Measurements from ENCODE around the gene OSBPL8.

OSBPL8 gene

GRCh38 chr12:76520348-76520747 is 39.2 kb downstream of the OSBPL8 start:
- no peak for TF ChIP-seq ZNF843 (tag by site-specific recombination; IDR thresholded peaks at IDR 0.05)
- TF ChIP-seq ZNF391 (tag by site-specific recombination; IDR thresholded peaks at IDR 0.05; ENCODE audit: borderline replicate concordance, low read depth), result no peak
- TF ChIP-seq ZNF521 (tag by site-specific recombination; IDR thresholded peaks at IDR 0.05), result no peak
- TF ChIP-seq PRDM2 (tag by site-specific recombination; IDR thresholded peaks at IDR 0.05; ENCODE audit: borderline replicate concordance), result no peak
- no peak for TF ChIP-seq ZNF214 (tag by site-specific recombination; IDR thresholded peaks at IDR 0.05; ENCODE audit: borderline replicate concordance)
- no peak for TF ChIP-seq HOXA7 (CRISPR knock-in tag; IDR thresholded peaks at IDR 0.05; ENCODE audit: borderline replicate concordance)
- TF ChIP-seq ZNF121 (tag by site-specific recombination; IDR thresholded peaks at IDR 0.05), result no peak
- TF ChIP-seq MYNN (tag by site-specific recombination; IDR thresholded peaks at IDR 0.05; ENCODE audit: borderline replicate concordance), result no peak
- TF ChIP-seq SP3 (tag by site-specific recombination; IDR thresholded peaks at IDR 0.05), result no peak
- TF ChIP-seq ZNF26 (tag by site-specific recombination; IDR thresholded peaks at IDR 0.05), result no peak
- TF ChIP-seq ZNF302 (tag by site-specific recombination; IDR thresholded peaks at IDR 0.05; ENCODE audit: low read depth), result no peak
- no peak for TF ChIP-seq ZNF600 (tag by site-specific recombination; IDR thresholded peaks at IDR 0.05)
- no peak for TF ChIP-seq ZNF561 (tag by site-specific recombination; IDR thresholded peaks at IDR 0.05; ENCODE audit: borderline replicate concordance)
- no peak for TF ChIP-seq ZNF830 (tag by site-specific recombination; IDR thresholded peaks at IDR 0.05; ENCODE audit: low read depth)
- POLR2A ChIA-PET, result no interaction called here
- Histone ChIP-seq H3K4me1 (ENCODE audit: control insufficient read depth, insufficient read depth, low read length) (no peaks in the 10 kb centered on the region), H3K36me3 (ENCODE audit: control insufficient read depth in 2 of 2, insufficient read depth in 1 of 2, low read length in 2 of 2) (peaks cover 0 to 4% of the 10 kb centered on the region in 2 experiments; a peak in 1 of 3 replicates), H3K9me3 (ENCODE audit: control insufficient read depth, insufficient read depth, low read depth, low read length) (no peaks in the 10 kb centered on the region; the same call in 1 of the 2 replicates), H3K27ac (ENCODE audit: extremely low read depth, low read depth, low read length) (no peak overlapping the region), H3K4me3 (ENCODE audit: low read depth, low read length) (no peak overlapping the region)
- CTCF ChIA-PET, result no interaction called here

GRCh38 chr12:76519538-76519937 is 40.0 kb downstream of the OSBPL8 start:
- Histone ChIP-seq H3K36me3 (ENCODE audit: control insufficient read depth in 2 of 2, insufficient read depth in 1 of 2, low read length in 2 of 2) (peaks cover 0 to 4% of the 10 kb centered on the region in 2 experiments; a peak in 1 of 3 replicates), H3K27ac (ENCODE audit: extremely low read depth, low read depth, low read length) (no peak overlapping the region), H3K9me3 (ENCODE audit: control insufficient read depth, insufficient read depth, low read depth, low read length) (no peaks in the 10 kb centered on the region; the same call in 1 of the 2 replicates), H3K4me3 (ENCODE audit: low read depth, low read length) (no peak overlapping the region), H3K4me1 (ENCODE audit: control insufficient read depth, insufficient read depth, low read length) (no peaks in the 10 kb centered on the region)
- CTCF ChIA-PET, result interaction anchor here (0.7 kb wide), 1 partner anchor 102 kb away, joined by 4 read pairs; no protein-coding TSS in a partner anchor
- POLR2A ChIA-PET, result no interaction called here
- TF ChIP-seq ZNF112 (tag by site-specific recombination; IDR thresholded peaks at IDR 0.05) (no peak), ZNF785 (tag by site-specific recombination; IDR thresholded peaks at IDR 0.05) (no peak), ZNF274 (IDR thresholded peaks at IDR 0.05; ENCODE audit: low read length) (no peak), ZNF274 (tag by site-specific recombination; IDR thresholded peaks at IDR 0.05; ENCODE audit: borderline replicate concordance) (no peak), ZNF473 (tag by site-specific recombination; IDR thresholded peaks at IDR 0.05) (no peak), PRDM1 (tag by site-specific recombination; IDR thresholded peaks at IDR 0.05) (no peak), ELK4 (IDR thresholded peaks at IDR 0.05; ENCODE audit: borderline replicate concordance, low read depth, low read length) (no peak), ZNF585B (tag by site-specific recombination; IDR thresholded peaks at IDR 0.05) (no peak), ZSCAN5A (tag by site-specific recombination; IDR thresholded peaks at IDR 0.05) (no peak), ZNF561 (tag by site-specific recombination; IDR thresholded peaks at IDR 0.05; ENCODE audit: borderline replicate concordance) (no peak), ZBTB17 (tag by site-specific recombination; IDR thresholded peaks at IDR 0.05) (no peak), GFI1B (tag by site-specific recombination; IDR thresholded peaks at IDR 0.05) (no peak)

All from HEK293 (cell line).